GM12878 (cell line): Measurements from ENCODE around the gene BPIFB4.

ENCODE experiments used
- EGR1 ChIP-seq, 2 experiments: IDR thresholded peaks; 1 replicate in 1 of 2; 2 replicates in 1 of 2; pipeline ENCODE4 v1.6.1; 2011 to 2012; ENCODE audit warnings: low read depth in 2 of 2, low read length in 2 of 2, borderline replicate concordance in 1 of 2, mild to moderate bottlenecking in 1 of 2, moderate library complexity in 1 of 2
- SIX5 ChIP-seq: IDR thresholded peaks from 2 replicates; pipeline ENCODE4 v1.6.1; 2011; ENCODE audit warnings: mild to moderate bottlenecking, low read depth, low read length, moderate library complexity; ENCODE audit not compliant: severe bottlenecking

DNA sequence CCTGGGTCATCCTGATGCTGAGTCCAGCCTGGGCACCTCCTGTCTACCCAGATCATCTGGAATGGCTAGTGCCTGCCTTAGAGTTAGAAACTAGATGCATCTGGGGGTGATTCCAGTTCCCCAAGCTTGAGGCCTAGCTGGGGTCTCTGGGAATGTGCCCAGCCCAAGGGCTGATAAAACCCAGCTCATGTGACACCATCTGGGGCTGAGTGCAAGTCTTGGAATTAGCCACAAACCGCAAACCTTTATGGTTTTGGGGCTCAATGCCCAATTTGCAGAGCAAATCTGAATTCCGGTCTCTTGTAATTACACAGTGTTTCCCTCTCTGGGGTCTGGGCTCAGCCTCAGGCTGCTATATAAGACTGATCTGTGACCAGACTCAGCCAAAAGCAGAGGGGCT, at the start of gene BPIFB4:
- TF ChIP-seq EGR1 (IDR thresholded peaks at IDR 0.05; ENCODE audit: borderline replicate concordance in 1 of 2, low read depth in 2 of 2, low read length in 2 of 2) (no peak), SIX5 (no peak)
